Measurements from ENCODE around the gene LDLRAP1. TPM values are rescaled to one million over a fixed set of nuclear protein-coding genes. Genes with fewer than 3 reads are reported as not detected.

LDLRAP1 gene
- total RNA-seq, 1 donor from 2014 or later: 20.7 TPM

GRCh38 chr1:25562928-25563283 lies 19.5 kb downstream of the LDLRAP1 start:
- Mint-ChIP-seq H3K36me3 (no peaks in the 10 kb centered on the region), H3K4me1 (ENCODE audit: unreplicated experiment) (peaks cover 39% of the 10 kb centered on the region), H3K9me3 (no peaks in the 10 kb centered on the region), H3K27me3 (no peaks in the 10 kb centered on the region), H3K4me3 (no peak overlapping the region), H3K27ac (no peak overlapping the region)
- TF ChIP-seq CTCF (conservative IDR thresholded peaks at IDR 0.05): no peak
- no peak for DNase-seq (ENCODE audit: extremely low spot score, unreplicated experiment)

GRCh38 chr1:25563330-25564215 lies 20.2 kb downstream of the LDLRAP1 start:
- Mint-ChIP-seq H3K27ac (no peak overlapping the region), H3K9me3 (no peaks in the 10 kb centered on the region), H3K4me3 (no peak overlapping the region), H3K4me1 (ENCODE audit: unreplicated experiment) (peaks cover 46% of the 10 kb centered on the region), H3K27me3 (no peaks in the 10 kb centered on the region), H3K36me3 (no peaks in the 10 kb centered on the region)
- TF ChIP-seq CTCF (conservative IDR thresholded peaks at IDR 0.05): no peak
- DNase-seq (ENCODE audit: extremely low spot score, unreplicated experiment): no peak

GRCh38 chr1:25564777-25565574 lies 21.6 kb downstream of the LDLRAP1 start:
- peak overlapping the region; percentile 21 for H3K27ac Mint-ChIP-seq
- H3K36me3 Mint-ChIP-seq: no peaks in the 10 kb centered on the region
- TF ChIP-seq CTCF (conservative IDR thresholded peaks at IDR 0.05): no peak
- no peak for DNase-seq (ENCODE audit: extremely low spot score, unreplicated experiment)
- H3K27me3 Mint-ChIP-seq: no peaks in the 10 kb centered on the region
- H3K4me3 Mint-ChIP-seq: no peak overlapping the region
- H3K4me1 Mint-ChIP-seq (ENCODE audit: unreplicated experiment): peaks cover 49% of the 10 kb centered on the region
- H3K9me3 Mint-ChIP-seq: no peaks in the 10 kb centered on the region

- no peak for DNase-seq (ENCODE audit: extremely low spot score, unreplicated experiment)
- no peak overlapping the region for H3K4me3 Mint-ChIP-seq
- H3K27me3 Mint-ChIP-seq: no peaks in the 10 kb centered on the region
- no peaks in the 10 kb centered on the region for H3K9me3 Mint-ChIP-seq
- H3K36me3 Mint-ChIP-seq: no peaks in the 10 kb centered on the region
- no peak for TF ChIP-seq CTCF (conservative IDR thresholded peaks at IDR 0.05)
- peaks cover 49% of the 10 kb centered on the region for H3K4me1 Mint-ChIP-seq (ENCODE audit: unreplicated experiment)
- H3K27ac Mint-ChIP-seq: peak overlapping the region; percentile 40
These were observed 22.2 kb downstream of the LDLRAP1 start for GRCh38 chr1:25565626-25566025.

GRCh38 chr1:25566176-25566729 lies 22.8 kb downstream of the LDLRAP1 start:
- no peak for TF ChIP-seq CTCF (conservative IDR thresholded peaks at IDR 0.05)
- H3K36me3 Mint-ChIP-seq: no peaks in the 10 kb centered on the region
- H3K4me1 Mint-ChIP-seq (ENCODE audit: unreplicated experiment): peaks cover 46% of the 10 kb centered on the region
- H3K27me3 Mint-ChIP-seq: no peaks in the 10 kb centered on the region
- H3K4me3 Mint-ChIP-seq: no peak overlapping the region
- peak overlapping the region; percentile 40 for H3K27ac Mint-ChIP-seq
- no peaks in the 10 kb centered on the region for H3K9me3 Mint-ChIP-seq
- DNase-seq (ENCODE audit: extremely low spot score, unreplicated experiment): no peak

All from type B pancreatic cell (in vitro differentiated cells).